Body of pancreas (tissue), 4 donors: Measurements from ENCODE around the gene MRPL22. TPM values are rescaled to one million over a fixed set of nuclear protein-coding genes. Genes with fewer than 3 reads are reported as not detected.

Experiments used
- ATAC-seq: fragments of 150-250 bp; one replicate; pipeline ENCODE4 v1.9.1; 2016
- DNase-seq, 4 donors: peaks; one replicate each; pipeline ENCODE4 v3.0.0-alpha.2; 2019
- H3K27ac ChIP-seq, 4 donors: fragments of 200-600 bp; sonication (generic); 1 replicate in 3 of 4; 2 replicates in 1 of 4; pipeline versions ENCODE4 v1.5.1 to v1.6.1; 2016 to 2019; ENCODE audit warnings: mild to moderate bottlenecking in 1 of 4, mixed read lengths in 1 of 4, moderate library complexity in 1 of 4
- H3K27me3 ChIP-seq, 2 donors: fragments of 200-600 bp; sonication (generic); one replicate each; pipeline ENCODE4 v1.6.0; 2016; ENCODE audit warnings: mild to moderate bottlenecking in 1 of 2
- H3K36me3 ChIP-seq, 2 donors: fragments of 200-600 bp; sonication (generic); replicated peaks in 1 of 2; 2 replicates each; pipeline ENCODE4 v1.5.1; 2016; ENCODE audit warnings: low read depth in 2 of 2; ENCODE audit not compliant: insufficient read depth in 1 of 2
- H3K4me1 ChIP-seq: fragments of 200-600 bp; sonication (generic); one replicate; pipeline ENCODE4 v1.6.0; 2016
- H3K4me3 ChIP-seq, 2 donors: fragments of 200-600 bp; sonication (generic); 1 replicate in 1 of 2; 2 replicates in 1 of 2; pipeline ENCODE4 v1.5.1; 2016 to 2019
- H3K9me3 ChIP-seq, 3 donors: fragments of 200-600 bp; sonication (generic); 1 replicate in 2 of 3; 2 replicates in 1 of 3; pipeline ENCODE4 v1.5.1; 2016
- CTCF ChIP-seq, 7 experiments: fragments of 450-650 bp in 4 of 7; fragments of 200-600 bp in 3 of 7; sonication (generic) in 3 of 7; IDR thresholded peaks; one replicate each; pipeline ENCODE4 v1.5.1; 2016 to 2019; ENCODE audit warnings: antibody characterized with exemption in 7 of 7
- POLR2A ChIP-seq, 3 donors: fragments of 450-650 bp; IDR thresholded peaks; one replicate each; pipeline ENCODE4 v1.6.1; 2016; ENCODE audit warnings: antibody characterized with exemption in 3 of 3, mild to moderate bottlenecking in 2 of 3
- WGBS, 2 donors: methylation state at CpG; one replicate each; pipeline ENCODE4 v1.1.5; 2017; 5-methylcytosine and 5-hydroxymethylcytosine counted together
- intact Hi-C: fragments of 100-400 bp; cut with DNase I; formaldehyde crosslinking; loops from one replicate; pipeline ENCODE4 v1.15.1; 2023
- total RNA-seq, 2 donors: library from RNA; depleted of rRNA; stranded (reverse); fragments of >200 nt; gene quantifications; one replicate each; pipeline ENCODE4 v1.1.0, GENCODE V29; 2016

MRPL22 gene
- total RNA-seq, 2 donors from 2014 or later: 3.9 to 18.5 TPM

GRCh38 chr5:154966874-154967273, 26.0 kb downstream of the MRPL22 start:
- no peaks in the 10 kb centered on the region for H3K9me3 ChIP-seq
- no peak overlapping the region for H3K4me3 ChIP-seq
- H3K27ac ChIP-seq: no peak overlapping the region
- ATAC-seq (no peak), DNase-seq (no peak)
- WGBS, 2 donors: 77 to 100% methylated on average over 3 of the region's 3 CpGs
- no peaks in the 10 kb centered on the region for H3K4me1 ChIP-seq
- H3K36me3 ChIP-seq: peaks cover 0 to 8% of the 10 kb centered on the region in 2 donors
- TF ChIP-seq CTCF (IDR thresholded peaks at IDR 0.05) (no peak), POLR2A (IDR thresholded peaks at IDR 0.05) (no peak)
- no peaks in the 10 kb centered on the region for H3K27me3 ChIP-seq
- intact Hi-C loops: no loop called here

GRCh38 chr5:154967421-154968024, 26.6 kb downstream of the MRPL22 start:
- H3K9me3 ChIP-seq: no peaks in the 10 kb centered on the region
- peaks cover 0 to 5% of the 10 kb centered on the region in 2 donors for H3K36me3 ChIP-seq
- H3K4me3 ChIP-seq: no peak overlapping the region
- intact Hi-C loops: no loop called here
- DNase-seq (no peak), ATAC-seq (no peak)
- H3K27ac ChIP-seq: no peak overlapping the region
- no peaks in the 10 kb centered on the region for H3K4me1 ChIP-seq
- TF ChIP-seq CTCF (IDR thresholded peaks at IDR 0.05): peak in 4 of 7 experiments; percentile 6 to 34 (median 15)
- TF ChIP-seq POLR2A (IDR thresholded peaks at IDR 0.05): no peak
- no peaks in the 10 kb centered on the region for H3K27me3 ChIP-seq
- 73 to 84% methylated on average over 5 of the region's 5 CpGs for WGBS, 2 donors

- TF ChIP-seq POLR2A (IDR thresholded peaks at IDR 0.05) (no peak), CTCF (IDR thresholded peaks at IDR 0.05) (no peak)
- intact Hi-C loops: no loop called here
- no peaks in the 10 kb centered on the region for H3K4me1 ChIP-seq
- peaks cover 0 to 5% of the 10 kb centered on the region in 2 donors for H3K36me3 ChIP-seq
- no peak for DNase-seq
- H3K27me3 ChIP-seq: no peaks in the 10 kb centered on the region
- WGBS, 2 donors: 89 to 96% methylated on average over 5 of the region's 5 CpGs
- no peak overlapping the region for H3K4me3 ChIP-seq
- H3K9me3 ChIP-seq: no peaks in the 10 kb centered on the region
- no peak overlapping the region for H3K27ac ChIP-seq
- ATAC-seq: no peak
Measured at GRCh38 chr5:154968953-154969352, 28.1 kb downstream of the MRPL22 start.

GRCh38 chr5:154970759-154971158, 29.9 kb downstream of the MRPL22 start:
- DNase-seq (no peak), ATAC-seq (no peak)
- intact Hi-C loops: no loop called here
- H3K27ac ChIP-seq: no peak overlapping the region
- H3K36me3 ChIP-seq: peaks cover 0 to 5% of the 10 kb centered on the region in 2 donors
- no peak for TF ChIP-seq POLR2A (IDR thresholded peaks at IDR 0.05)
- no peak for TF ChIP-seq CTCF (IDR thresholded peaks at IDR 0.05)
- H3K4me3 ChIP-seq: no peak overlapping the region
- H3K9me3 ChIP-seq: no peaks in the 10 kb centered on the region
- H3K27me3 ChIP-seq: no peaks in the 10 kb centered on the region
- no peaks in the 10 kb centered on the region for H3K4me1 ChIP-seq

GRCh38 chr5:154971501-154971900, 30.6 kb downstream of the MRPL22 start:
- no peak for ATAC-seq
- intact Hi-C loops: no loop called here
- no peak for DNase-seq
- 85 to 88% methylated on average over 2 of the region's 2 CpGs for WGBS, 2 donors
- peaks cover 0 to 4% of the 10 kb centered on the region in 2 donors for H3K36me3 ChIP-seq
- no peak overlapping the region for H3K4me3 ChIP-seq
- no peak overlapping the region for H3K27ac ChIP-seq
- H3K9me3 ChIP-seq: no peaks in the 10 kb centered on the region
- TF ChIP-seq POLR2A (IDR thresholded peaks at IDR 0.05) (no peak), CTCF (IDR thresholded peaks at IDR 0.05) (no peak)
- H3K27me3 ChIP-seq: no peaks in the 10 kb centered on the region
- H3K4me1 ChIP-seq: no peaks in the 10 kb centered on the region
